HEK293T (cell line): Measurements from ENCODE around the gene TYRP1.

ENCODE experiments used
- BHLHE40 ChIP-seq: fragments of 450-650 bp; IDR thresholded peaks from 2 replicates; pipeline ENCODE4 v1.6.1; 2016; ENCODE audit warnings: mild to moderate bottlenecking, moderate library complexity, borderline replicate concordance
- LEF1 ChIP-seq: fragments of 450-650 bp; IDR thresholded peaks from 2 replicates; pipeline ENCODE4 v1.6.1; 2017; ENCODE audit warnings: mild to moderate bottlenecking, borderline replicate concordance
- TARDBP ChIP-seq: fragments of 450-650 bp; IDR thresholded peaks from 2 replicates; pipeline ENCODE4 v1.6.1; 2016

- TF ChIP-seq LEF1 (no peak), BHLHE40 (no peak), TARDBP (no peak)
Measured at GRCh38 chr9:12695474-12695873, 2.3 kb downstream of the TYRP1 start.
